Fibroblast of the aortic adventitia (primary cell): ENCODE results near the gene RFX8. TPM values are rescaled to one million over a fixed set of nuclear protein-coding genes. Genes with fewer than 3 reads are reported as not detected.

Experiments
- DNase-seq: peaks from one replicate; pipeline ENCODE4 v3.0.0-alpha.2; 2010; ENCODE audit warnings: low read depth
- H3K4me3 ChIP-seq: 2 replicates; pipeline ENCODE4 v1.5.1; 2011; ENCODE audit warnings: low read depth, mild to moderate bottlenecking, control low read depth, low read length, moderate library complexity
- CTCF ChIP-seq: IDR thresholded peaks from 2 replicates; pipeline ENCODE4 v1.5.1; 2011; ENCODE audit warnings: mild to moderate bottlenecking, low read length, control low read depth, inconsistent platforms; ENCODE audit not compliant: insufficient read depth
- total RNA-seq: library from RNA; depleted of rRNA; stranded (reverse); fragments of >200 nt; gene quantifications from 2 replicates; pipeline ENCODE4 v1.2.3, GENCODE V29; 2012; ENCODE audit warnings: low replicate concordance

Gene RFX8
- total RNA-seq, 1 donor = 24.1 TPM

- no peak for TF ChIP-seq CTCF
- H3K4me3 ChIP-seq = no peak overlapping the region
- DNase-seq = no peak
These were observed 2.6 kb upstream of the RFX8 start for GRCh38 chr2:101477556-101477955.

GRCh38 chr2:101476605-101477208 is 1.8 kb upstream of the RFX8 start:
- TF ChIP-seq CTCF = no peak
- DNase-seq = no peak
- H3K4me3 ChIP-seq = no peak overlapping the region

- DNase-seq = peak; percentile 42
- no peak for TF ChIP-seq CTCF
- peak overlapping the region; percentile 66 for H3K4me3 ChIP-seq
These were observed 806 bp downstream of the RFX8 start for GRCh38 chr2:101473911-101474701.

GRCh38 chr2:101473591-101473910 is 1.4 kb downstream of the RFX8 start:
- peak; percentile 87 for DNase-seq
- TF ChIP-seq CTCF = no peak

DNA sequence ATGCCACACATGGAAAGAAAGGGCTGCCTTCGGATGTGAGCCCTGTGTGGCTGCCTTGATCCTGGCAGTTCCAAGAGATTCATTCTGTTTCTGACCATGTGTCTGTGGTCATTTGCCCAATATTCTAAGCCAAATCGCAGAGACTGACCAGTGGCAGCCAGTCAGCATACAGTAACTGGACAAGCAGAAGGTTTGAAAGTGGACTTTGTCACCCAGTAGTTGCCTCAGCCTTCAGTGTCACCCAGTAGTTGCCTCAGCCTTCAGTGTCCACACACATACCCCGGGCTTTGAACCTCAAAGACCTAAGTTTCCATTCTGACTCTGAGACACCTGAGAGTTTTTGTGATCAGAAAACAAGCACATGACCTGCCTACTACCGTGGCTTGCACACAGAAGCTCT is 5.0 kb downstream of the RFX8 start:
- TF ChIP-seq CTCF = no peak
- DNase-seq = no peak

More at GRCh38 chr2:101473591-101473910, 1.4 kb downstream of the RFX8 start:
- H3K4me3 ChIP-seq = peak overlapping the region; percentile 66

DNA sequence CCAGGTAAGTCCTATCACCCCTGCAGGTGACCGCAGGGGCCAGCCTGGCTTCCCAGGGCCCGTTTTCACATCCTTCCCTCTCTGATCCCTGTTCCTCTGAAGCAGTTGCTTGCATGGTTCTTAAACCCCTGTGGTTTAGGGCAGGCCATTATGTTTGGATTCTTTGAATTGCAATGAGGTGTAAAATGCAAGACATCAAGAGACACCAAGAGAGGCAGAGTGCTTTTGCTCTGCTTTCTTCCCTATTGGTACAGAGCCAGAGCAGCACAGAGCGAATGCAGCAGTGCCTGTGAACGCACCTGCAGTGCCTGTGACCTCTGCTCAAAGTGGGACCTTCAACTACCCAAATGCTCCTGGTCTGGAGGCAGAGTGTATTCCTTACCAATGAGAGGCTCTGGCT is 7.6 kb downstream of the RFX8 start:
- no peak for DNase-seq
- no peak for TF ChIP-seq CTCF
- no peak overlapping the region for H3K4me3 ChIP-seq

More for the DNA sequence above, 5.0 kb downstream of the RFX8 start:
- H3K4me3 ChIP-seq = no peak overlapping the region
